Right atrium auricular region (tissue), 2 donors: ENCODE measurements around the gene GPR37. TPM values are rescaled to one million over a fixed set of nuclear protein-coding genes. Genes with fewer than 3 reads are reported as not detected.

ENCODE experiments used
- DNase-seq: peaks from one replicate; pipeline ENCODE4 v3.0.0-alpha.2; 2019; ENCODE audit warnings: low spot score
- H3K27ac ChIP-seq, 2 donors: fragments of 200-600 bp; sonication (generic); 1 replicate in 1 of 2; 2 replicates in 1 of 2; pipeline ENCODE4 v1.5.1; 2016 to 2019
- H3K27me3 ChIP-seq, 2 donors: fragments of 200-600 bp; sonication (generic); one replicate each; pipeline versions ENCODE4 v1.5.1 to v1.6.0; 2017 to 2019
- H3K36me3 ChIP-seq: fragments of 200-600 bp; sonication (generic); one replicate; pipeline ENCODE4 v1.5.1; 2016
- H3K4me1 ChIP-seq, 2 donors: fragments of 200-600 bp; sonication (generic); one replicate each; pipeline versions ENCODE4 v1.5.1 to v1.6.0; 2017 to 2019
- H3K4me3 ChIP-seq, 2 donors: fragments of 200-600 bp; sonication (generic); 1 replicate in 1 of 2; 2 replicates in 1 of 2; pipeline ENCODE4 v1.5.1; 2017 to 2019; ENCODE audit warnings: mild to moderate bottlenecking in 1 of 2, moderate library complexity in 1 of 2
- H3K9me3 ChIP-seq, 2 donors: fragments of 200-600 bp; sonication (generic); one replicate each; pipeline ENCODE4 v1.5.1; 2019
- total RNA-seq, 2 donors: library from RNA; depleted of rRNA; stranded (reverse); fragments of >200 nt; gene quantifications; one replicate each; pipeline ENCODE4 v1.1.0, GENCODE V29; 2016
- TF ChIP-seq, protein P1 (sequence below), 2 donors: fragments of 200-600 bp; sonication (generic); IDR thresholded peaks; one replicate each; pipeline ENCODE4 v1.5.1; 2019; ENCODE audit warnings: antibody characterized with exemption in 2 of 2

Gene GPR37
- total RNA-seq, 2 donors from 2014 or later: 1.1 TPM; not detected in 1

DNA sequence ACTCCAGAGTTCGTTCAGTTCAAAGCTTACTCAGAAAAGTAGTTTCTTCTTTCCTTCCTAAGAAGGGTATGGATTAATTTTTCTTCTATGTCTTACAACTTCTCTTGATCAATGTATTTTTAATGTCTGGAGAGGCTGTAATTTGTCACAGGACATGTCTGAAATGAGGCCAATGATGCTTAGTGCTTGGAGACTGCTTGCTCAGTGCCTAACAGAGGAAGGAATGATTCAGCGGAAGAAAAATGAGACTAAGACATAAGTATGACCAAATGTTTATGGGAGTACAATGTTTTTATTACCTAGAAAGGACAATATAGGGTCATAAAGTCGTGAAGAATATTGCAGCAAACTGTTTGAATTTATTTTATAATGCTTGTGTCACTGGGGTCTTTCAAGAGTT lies 43.3 kb downstream of the GPR37 start:
- TF ChIP-seq, protein P1, sequence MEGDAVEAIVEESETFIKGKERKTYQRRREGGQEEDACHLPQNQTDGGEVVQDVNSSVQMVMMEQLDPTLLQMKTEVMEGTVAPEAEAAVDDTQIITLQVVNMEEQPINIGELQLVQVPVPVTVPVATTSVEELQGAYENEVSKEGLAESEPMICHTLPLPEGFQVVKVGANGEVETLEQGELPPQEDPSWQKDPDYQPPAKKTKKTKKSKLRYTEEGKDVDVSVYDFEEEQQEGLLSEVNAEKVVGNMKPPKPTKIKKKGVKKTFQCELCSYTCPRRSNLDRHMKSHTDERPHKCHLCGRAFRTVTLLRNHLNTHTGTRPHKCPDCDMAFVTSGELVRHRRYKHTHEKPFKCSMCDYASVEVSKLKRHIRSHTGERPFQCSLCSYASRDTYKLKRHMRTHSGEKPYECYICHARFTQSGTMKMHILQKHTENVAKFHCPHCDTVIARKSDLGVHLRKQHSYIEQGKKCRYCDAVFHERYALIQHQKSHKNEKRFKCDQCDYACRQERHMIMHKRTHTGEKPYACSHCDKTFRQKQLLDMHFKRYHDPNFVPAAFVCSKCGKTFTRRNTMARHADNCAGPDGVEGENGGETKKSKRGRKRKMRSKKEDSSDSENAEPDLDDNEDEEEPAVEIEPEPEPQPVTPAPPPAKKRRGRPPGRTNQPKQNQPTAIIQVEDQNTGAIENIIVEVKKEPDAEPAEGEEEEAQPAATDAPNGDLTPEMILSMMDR (IDR thresholded peaks at IDR 0.05): no peak
- H3K4me1 ChIP-seq: no peaks in the 10 kb centered on the region

DNA sequence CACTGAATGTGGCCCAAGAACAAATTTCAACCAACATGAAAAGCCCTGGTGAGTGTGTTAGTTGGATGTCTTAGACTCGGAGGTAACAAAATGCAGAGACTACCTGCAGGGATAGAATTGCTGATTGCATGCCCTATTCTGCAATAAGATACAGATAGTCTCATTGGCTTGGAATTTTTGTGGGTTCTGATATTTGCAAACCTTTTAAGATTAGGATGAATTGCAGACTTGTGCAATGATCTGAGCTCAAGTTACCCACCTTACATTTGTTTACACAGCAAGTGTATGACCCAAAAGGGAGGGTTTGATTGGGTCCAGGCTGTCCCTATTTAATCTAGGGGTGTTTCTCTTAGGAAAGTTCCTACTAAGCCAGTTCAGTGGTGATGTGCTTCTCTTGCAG lies 45.4 kb downstream of the GPR37 start:
- no peaks in the 10 kb centered on the region for H3K27me3 ChIP-seq
- H3K4me1 ChIP-seq: no peaks in the 10 kb centered on the region
- H3K27ac ChIP-seq: no peak overlapping the region
- TF ChIP-seq, protein P1 (IDR thresholded peaks at IDR 0.05): no peak
- H3K4me3 ChIP-seq: no peak overlapping the region
- H3K9me3 ChIP-seq: no peaks in the 10 kb centered on the region
- DNase-seq: no peak
- H3K36me3 ChIP-seq: no peaks in the 10 kb centered on the region

More for the DNA sequence above, 43.3 kb downstream of the GPR37 start:
- Histone ChIP-seq H3K4me3 (no peak overlapping the region), H3K9me3 (no peaks in the 10 kb centered on the region), H3K36me3 (no peaks in the 10 kb centered on the region), H3K27ac (no peak overlapping the region), H3K27me3 (no peaks in the 10 kb centered on the region)
- no peak for DNase-seq

DNA sequence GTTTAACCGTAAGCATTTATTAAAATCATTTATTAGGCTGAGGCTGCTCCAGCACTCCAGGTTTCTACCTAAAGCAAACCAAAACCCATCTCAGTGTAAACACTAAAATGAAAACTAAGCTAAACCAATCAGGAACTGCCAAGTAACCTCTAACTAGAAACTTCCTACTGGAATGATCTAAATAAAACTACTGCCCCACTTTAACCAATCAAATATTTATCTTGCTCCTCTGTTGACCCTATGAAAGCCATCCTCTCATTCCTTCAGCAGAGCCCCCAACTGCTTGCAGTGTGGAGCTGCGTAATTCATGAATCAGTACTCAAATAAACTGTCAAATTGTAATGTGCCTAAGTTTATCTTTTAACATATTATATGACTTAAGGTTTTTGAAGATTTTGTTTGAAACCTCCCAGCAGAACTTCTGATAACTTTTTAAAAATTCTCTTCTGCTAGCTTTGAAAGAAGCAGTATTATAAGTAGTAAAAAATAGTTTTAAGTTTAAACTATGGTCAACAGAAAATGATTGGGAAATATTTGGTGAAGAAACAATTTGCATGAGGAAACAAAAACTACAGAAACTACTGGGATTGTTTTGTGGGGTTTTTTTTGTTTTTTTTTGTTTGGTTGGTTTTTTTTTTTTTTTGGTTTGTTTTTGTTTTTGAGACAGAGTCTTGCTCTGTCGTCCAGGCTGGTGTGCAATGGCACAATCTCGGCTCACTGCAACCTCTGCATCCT lies 47.4 kb downstream of the GPR37 start:
- TF ChIP-seq, protein P1 (IDR thresholded peaks at IDR 0.05): no peak
- Histone ChIP-seq H3K27me3 (no peaks in the 10 kb centered on the region), H3K9me3 (no peaks in the 10 kb centered on the region), H3K27ac (no peak overlapping the region), H3K4me3 (no peak overlapping the region), H3K36me3 (no peaks in the 10 kb centered on the region), H3K4me1 (no peaks in the 10 kb centered on the region)
- no peak for DNase-seq

DNA sequence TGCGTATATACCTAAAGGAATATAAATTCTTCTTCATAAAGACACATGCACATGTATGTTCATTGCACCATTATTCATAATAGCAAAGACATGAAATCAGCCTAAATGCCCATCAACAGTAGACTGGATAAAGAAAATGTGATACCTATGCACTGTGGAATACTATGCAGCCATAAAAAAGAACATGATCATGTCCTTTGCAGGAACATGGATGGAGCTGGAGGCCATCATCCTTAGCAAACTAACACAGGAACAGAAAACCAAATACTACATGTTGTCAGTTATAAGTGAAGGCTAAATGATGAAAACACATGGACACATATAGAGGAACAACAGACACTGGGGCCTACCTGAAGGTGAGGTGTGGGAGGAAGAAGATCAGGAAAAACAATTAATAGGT lies 48.7 kb downstream of the GPR37 start:
- no peaks in the 10 kb centered on the region for H3K36me3 ChIP-seq
- DNase-seq: no peak
- TF ChIP-seq, protein P1 (IDR thresholded peaks at IDR 0.05): no peak
- H3K27ac ChIP-seq: no peak overlapping the region
- H3K9me3 ChIP-seq: no peaks in the 10 kb centered on the region
- no peak overlapping the region for H3K4me3 ChIP-seq
- H3K27me3 ChIP-seq: no peaks in the 10 kb centered on the region
- H3K4me1 ChIP-seq: no peaks in the 10 kb centered on the region

DNA sequence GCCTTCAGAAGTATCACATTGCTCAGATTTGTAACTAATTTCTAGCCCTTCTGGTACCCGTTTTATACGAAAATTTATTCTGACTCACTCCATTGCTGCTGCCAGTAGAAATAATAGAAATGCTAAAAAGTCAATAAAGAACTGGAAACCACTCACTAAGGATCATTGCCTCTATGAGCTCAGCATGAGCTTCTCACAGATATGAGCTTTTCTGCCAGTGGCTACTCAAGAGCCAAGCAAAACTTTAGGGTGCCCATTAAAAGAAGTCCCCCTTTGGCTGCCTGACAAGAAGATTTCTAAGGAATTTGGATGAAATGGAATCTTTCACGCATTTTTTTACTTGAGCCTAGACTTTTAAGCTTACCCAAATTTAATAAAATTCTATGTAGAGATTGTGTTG lies 52.5 kb downstream of the GPR37 start:
- no peak overlapping the region for H3K4me3 ChIP-seq

More for the DNA sequence above, 52.5 kb downstream of the GPR37 start:
- TF ChIP-seq, protein P1 (IDR thresholded peaks at IDR 0.05): no peak
- Histone ChIP-seq H3K27ac (no peak overlapping the region), H3K27me3 (no peaks in the 10 kb centered on the region), H3K36me3 (no peaks in the 10 kb centered on the region), H3K4me1 (no peaks in the 10 kb centered on the region), H3K9me3 (peaks cover 0 to 6% of the 10 kb centered on the region in 2 donors)
- no peak for DNase-seq
